ENCODE measurements around the gene CLTCL1.

The CLTCL1 gene

GRCh38 chr22:19244600-19245352, 46.7 kb downstream of the CLTCL1 start:
- DNase-seq, result no peak

GRCh38 chr22:19242699-19243098, 48.8 kb downstream of the CLTCL1 start:
- no peak for DNase-seq

GRCh38 chr22:19241593-19241906, 50.0 kb downstream of the CLTCL1 start:
- DNase-seq, result no peak

- no peak for DNase-seq
These were observed 50.5 kb downstream of the CLTCL1 start for GRCh38 chr22:19240813-19241592.

- no peak for DNase-seq
These were observed 52.1 kb downstream of the CLTCL1 start for GRCh38 chr22:19239464-19239863.

GRCh38 chr22:19238900-19239299, 52.6 kb downstream of the CLTCL1 start:
- DNase-seq, result no peak

- no peak for DNase-seq
These were observed 55.6 kb downstream of the CLTCL1 start for GRCh38 chr22:19235874-19236273.

GRCh38 chr22:19234126-19234896, 57.2 kb downstream of the CLTCL1 start:
- DNase-seq, result no peak

GRCh38 chr22:19233189-19233661, 58.3 kb downstream of the CLTCL1 start:
- DNase-seq, result no peak

GRCh38 chr22:19232623-19233022, 58.9 kb downstream of the CLTCL1 start:
- DNase-seq, result no peak

GRCh38 chr22:19231986-19232385, 59.5 kb downstream of the CLTCL1 start:
- no peak for DNase-seq

- DNase-seq, result no peak
These were observed 61.9 kb downstream of the CLTCL1 start for GRCh38 chr22:19229600-19229999.

GRCh38 chr22:19228179-19228578, 63.3 kb downstream of the CLTCL1 start:
- no peak for DNase-seq

GRCh38 chr22:19226428-19226827, 65.1 kb downstream of the CLTCL1 start:
- no peak for DNase-seq

- no peak for DNase-seq
These were observed 66.0 kb downstream of the CLTCL1 start for GRCh38 chr22:19225560-19225959.

GRCh38 chr22:19224985-19225384, 66.5 kb downstream of the CLTCL1 start:
- no peak for DNase-seq

- DNase-seq, result no peak
These were observed 67.0 kb downstream of the CLTCL1 start for GRCh38 chr22:19224557-19224956.

- DNase-seq, result no peak
These were observed 67.9 kb downstream of the CLTCL1 start for GRCh38 chr22:19223617-19224016.

- no peak for DNase-seq
These were observed 68.4 kb downstream of the CLTCL1 start for GRCh38 chr22:19223110-19223509.

GRCh38 chr22:19222242-19223005, 69.1 kb downstream of the CLTCL1 start:
- no peak for DNase-seq

- no peak for DNase-seq
These were observed 70.7 kb downstream of the CLTCL1 start for GRCh38 chr22:19220867-19221266.

- DNase-seq, result no peak
These were observed 72.8 kb downstream of the CLTCL1 start for GRCh38 chr22:19218541-19219233.
